ENCODE results near the gene ADCY2. TPM values are rescaled to one million over a fixed set of nuclear protein-coding genes. Genes with fewer than 3 reads are reported as not detected.

ADCY2 gene
- total and polyA plus RNA-seq, 2 of the 13 experiments (the other 11 are each of a cell fraction or from before 2014, with no cell fraction given) = not detected

DNA sequence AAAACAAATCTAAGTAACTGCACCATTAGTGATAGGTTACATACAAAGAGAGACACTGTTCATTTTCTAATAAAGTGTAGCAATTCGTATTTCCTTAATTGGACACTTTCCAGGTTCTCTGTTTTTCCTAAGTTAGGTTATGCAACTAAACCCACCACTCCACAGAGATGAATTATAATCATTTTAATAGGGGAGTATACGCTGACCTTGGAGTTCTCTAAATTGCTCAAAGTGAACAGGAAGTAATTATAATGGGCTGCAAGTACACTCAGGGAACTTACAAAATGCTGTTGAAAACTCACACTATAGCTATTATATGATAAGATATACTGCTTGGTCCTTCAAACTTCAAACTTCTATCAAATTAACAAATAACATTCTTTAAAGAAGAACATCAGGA, 18.2 kb upstream of the ADCY2 start:
- intact Hi-C loops (cut with micrococcal nuclease; ENCODE audit: unreplicated experiment) = loop anchor here (5.0 kb wide), 1 partner anchor 430 kb away; no protein-coding TSS in a partner anchor
- DNase-seq (ENCODE audit: low spot score) (no peak), FAIRE-seq (no peak), ATAC-seq (no peak)
- no peak overlapping the region for H3K27ac ChIP-seq (ENCODE audit: extremely low read length, insufficient read depth, low read length)
- no peak overlapping the region for H2AFZ ChIP-seq (ENCODE audit: low read length)
- H3K4me3 ChIP-seq (replicated peaks in 1 of 3; ENCODE audit: insufficient read depth in 1 of 3, low read depth in 2 of 3, low read length in 3 of 3) = no peak overlapping the region
- BruUV-seq (replicated peaks) = no TSS peak
- WGBS (ENCODE audit: low lambda C conversion rate) = 20% methylated on average over 2 of the region's 2 CpGs
- in situ Hi-C loops (cut with HindIII; ENCODE audit: extremely low pct_ligation_motif_present, low pct_unique_long_range_greater_than_20kb) = loop anchor here (25.0 kb wide), 1 partner anchor 565 kb away; no protein-coding TSS in a partner anchor
- no peaks in the 10 kb centered on the region for H4K20me1 ChIP-seq (ENCODE audit: insufficient read depth, low read length)
- no peaks in the 10 kb centered on the region for H3K4me1 ChIP-seq (ENCODE audit: insufficient read depth, low read length)
- TF ChIP-seq EED (CRISPR knock-in tag; IDR thresholded peaks at IDR 0.05) (no peak), NR2F1 (CRISPR knock-in tag; IDR thresholded peaks at IDR 0.05) (no peak), ZKSCAN5 (CRISPR knock-in tag; IDR thresholded peaks at IDR 0.05) (no peak), ZBTB46 (CRISPR knock-in tag; IDR thresholded peaks at IDR 0.05; ENCODE audit: borderline replicate concordance) (no peak), SIX4 (CRISPR knock-in tag; IDR thresholded peaks at IDR 0.05) (no peak), ONECUT2 (CRISPR knock-in tag; IDR thresholded peaks at IDR 0.05) (no peak), IKZF4 (CRISPR knock-in tag; IDR thresholded peaks at IDR 0.05; ENCODE audit: borderline replicate concordance, low read depth, not compliant biosample characterization) (no peak), ZBTB42 (CRISPR knock-in tag; IDR thresholded peaks at IDR 0.05) (no peak), PAWR (CRISPR knock-in tag; IDR thresholded peaks at IDR 0.05; ENCODE audit: borderline replicate concordance) (no peak), KDM2A (CRISPR knock-in tag; IDR thresholded peaks at IDR 0.05; ENCODE audit: borderline replicate concordance, low read depth) (no peak), ARNT2 (CRISPR knock-in tag; IDR thresholded peaks at IDR 0.05; ENCODE audit: low read depth) (no peak), RXRA (CRISPR knock-in tag; IDR thresholded peaks at IDR 0.05) (no peak), POGK (CRISPR knock-in tag; conservative IDR thresholded peaks at IDR 0.05) (no peak)
- TF ChIP-seq, protein P1, sequence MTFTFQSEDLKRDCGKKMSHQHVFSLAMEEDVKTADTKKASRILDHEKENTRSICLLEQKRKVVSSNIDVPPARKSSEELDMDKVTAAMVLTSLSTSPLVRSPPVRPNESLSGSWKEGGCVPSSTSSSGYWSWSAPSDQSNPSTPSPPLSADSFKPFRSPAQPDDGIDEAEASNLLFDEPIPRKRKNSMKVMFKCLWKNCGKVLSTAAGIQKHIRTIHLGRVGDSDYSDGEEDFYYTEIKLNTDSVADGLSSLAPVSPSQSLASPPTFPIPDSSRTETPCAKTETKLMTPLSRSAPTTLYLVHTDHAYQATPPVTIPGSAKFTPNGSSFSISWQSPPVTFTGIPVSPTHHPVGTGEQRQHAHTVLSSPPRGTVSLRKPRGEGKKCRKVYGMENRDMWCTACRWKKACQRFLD (CRISPR knock-in tag; IDR thresholded peaks at IDR 0.05; ENCODE audit: borderline replicate concordance) = no peak
- H3K36me3 ChIP-seq (replicated peaks in 1 of 2; ENCODE audit: control insufficient read depth in 1 of 2, insufficient read depth in 2 of 2, low read length in 2 of 2) = no peaks in the 10 kb centered on the region
- no peak overlapping the region for H3K9ac ChIP-seq (ENCODE audit: insufficient read depth, low read depth, low read length)
- no peaks in the 10 kb centered on the region for H3K27me3 ChIP-seq (ENCODE audit: control insufficient read depth in 1 of 2, insufficient read depth in 2 of 2, low read length in 2 of 2)
- POLR2A ChIA-PET = no interaction called here
- H3K9me3 ChIP-seq (ENCODE audit: low read length) = no peaks in the 10 kb centered on the region
- CTCF ChIA-PET (ENCODE audit: low intra/inter-chr PET ratio, low total read pairs) = no interaction called here
- H3K79me2 ChIP-seq (ENCODE audit: insufficient read depth, low read length) = no peaks in the 10 kb centered on the region
- H3K4me2 ChIP-seq (ENCODE audit: low read depth, low read length) = no peak overlapping the region
